Neuronal stem cell (in vitro differentiated cells): ENCODE results near the gene ADGRA1.

Experiments used
- DNase-seq: peaks from one replicate; pipeline ENCODE4 v3.0.0-alpha.2; 2013; ENCODE audit warnings: low spot score
- H2AFZ ChIP-seq: one replicate; pipeline ENCODE4 v1.6.1; 2013; ENCODE audit warnings: mild to moderate bottlenecking, low read length, inconsistent platforms
- H2AK5ac ChIP-seq: 2 replicates; pipeline ENCODE4 v1.6.1; 2013; ENCODE audit warnings: low read depth, mild to moderate bottlenecking, inconsistent platforms, low read length, moderate library complexity, mixed read lengths
- H2BK120ac ChIP-seq: 2 replicates; pipeline ENCODE4 v1.6.1; 2013; ENCODE audit warnings: low read depth, mild to moderate bottlenecking, inconsistent platforms, low read length, moderate library complexity, mixed read lengths
- H2BK12ac ChIP-seq: one replicate; pipeline ENCODE4 v1.6.1; 2013; ENCODE audit warnings: low read length, inconsistent platforms
- H2BK15ac ChIP-seq: 2 replicates; pipeline ENCODE4 v1.6.1; 2013; ENCODE audit warnings: mild to moderate bottlenecking, low read length, inconsistent platforms, mixed read lengths
- H2BK5ac ChIP-seq: one replicate; pipeline ENCODE4 v1.6.1; 2013; ENCODE audit warnings: inconsistent platforms, mild to moderate bottlenecking, low read length, moderate library complexity
- H3K14ac ChIP-seq: one replicate; pipeline ENCODE4 v1.6.1; 2013; ENCODE audit warnings: low read length, inconsistent platforms
- H3K18ac ChIP-seq: 2 replicates; pipeline ENCODE4 v1.6.1; 2013; ENCODE audit warnings: low read length, inconsistent platforms
- H3K23ac ChIP-seq: 2 replicates; pipeline ENCODE4 v1.6.1; 2013; ENCODE audit warnings: low read depth, mild to moderate bottlenecking, mixed read lengths, low read length, inconsistent platforms; ENCODE audit not compliant: poor library complexity
- H3K27ac ChIP-seq: replicated peaks from 3 replicates; pipeline ENCODE4 v1.5.1; 2013; ENCODE audit warnings: low read length, inconsistent platforms
- H3K27me3 ChIP-seq, 3 experiments: 2 replicates each; pipeline ENCODE4 v1.6.1; 2013; ENCODE audit warnings: low read length in 3 of 3, mild to moderate bottlenecking in 2 of 3, inconsistent platforms in 1 of 3, low read depth in 1 of 3, mixed read lengths in 1 of 3, moderate library complexity in 1 of 3; ENCODE audit not compliant: control insufficient read depth in 3 of 3, insufficient read depth in 3 of 3
- H3K36me3 ChIP-seq, 2 donors: replicated peaks in 1 of 2; 2 replicates each; pipeline ENCODE4 v1.6.1; 2013; ENCODE audit warnings: low read length in 2 of 2; ENCODE audit not compliant: control insufficient read depth in 2 of 2, insufficient read depth in 2 of 2
- H3K4ac ChIP-seq: 2 replicates; pipeline ENCODE4 v1.6.1; 2013; ENCODE audit warnings: inconsistent platforms, mild to moderate bottlenecking, low read length, moderate library complexity
- H3K4me1 ChIP-seq, 2 donors: 1 replicate in 1 of 2; 2 replicates in 1 of 2; pipeline ENCODE4 v1.6.1; 2013; ENCODE audit warnings: low read length in 2 of 2, low read depth in 1 of 2; ENCODE audit not compliant: control insufficient read depth in 2 of 2, insufficient read depth in 1 of 2
- H3K4me2 ChIP-seq: one replicate; pipeline ENCODE4 v1.6.1; 2013; ENCODE audit warnings: mild to moderate bottlenecking, low read length, inconsistent platforms; ENCODE audit not compliant: insufficient read depth, poor library complexity, severe bottlenecking
- H3K4me3 ChIP-seq, 2 donors: 2 replicates each; pipeline ENCODE4 v1.5.1; 2013; ENCODE audit warnings: low read length in 2 of 2, mild to moderate bottlenecking in 2 of 2, inconsistent platforms in 1 of 2, moderate library complexity in 1 of 2
- H3K79me1 ChIP-seq: one replicate; pipeline ENCODE4 v1.6.1; 2013; ENCODE audit warnings: low read depth, mild to moderate bottlenecking, inconsistent platforms, low read length, moderate library complexity
- H3K9ac ChIP-seq: one replicate; pipeline ENCODE4 v1.6.1; 2013; ENCODE audit warnings: mild to moderate bottlenecking, low read depth, low read length, inconsistent platforms; ENCODE audit not compliant: poor library complexity
- H3K9me3 ChIP-seq, 2 donors: replicated peaks in 1 of 2; 2 replicates each; pipeline versions ENCODE3 to v1.6.1; 2013; ENCODE audit warnings: low read length in 2 of 2, mild to moderate bottlenecking in 2 of 2, inconsistent platforms in 1 of 2, low read depth in 1 of 2, mixed read lengths in 1 of 2, moderate library complexity in 1 of 2; ENCODE audit not compliant: control insufficient read depth in 2 of 2, insufficient read depth in 1 of 2
- H4K8ac ChIP-seq: one replicate; pipeline ENCODE4 v1.6.1; 2013; ENCODE audit warnings: low read depth, mild to moderate bottlenecking, inconsistent platforms, low read length, moderate library complexity
- H4K91ac ChIP-seq: one replicate; pipeline ENCODE4 v1.6.1; 2013; ENCODE audit warnings: low read length, low read depth, mild to moderate bottlenecking, inconsistent platforms; ENCODE audit not compliant: poor library complexity
- WGBS, 2 donors: extraction: QIAGEN DNeasy Blood & Tissue Kit; methylation state at CpG; one replicate each; pipeline ENCODE4 v1.1.7; 2013; ENCODE audit warnings: missing lambda C conversion rate in 2 of 2, mixed read lengths in 1 of 2; ENCODE audit not compliant: insufficient read length in 2 of 2, insufficient replicate concordance in 1 of 2; ENCODE audit errors: extremely low coverage in 2 of 2; 5-methylcytosine and 5-hydroxymethylcytosine counted together

Gene ADGRA1

GRCh38 chr10:133178357-133179127 is 90.8 kb downstream of the ADGRA1 start:
- Histone ChIP-seq H3K4me3 (no peak overlapping the region), H3K4me1 (peaks cover 0 to 6% of the 10 kb centered on the region in 2 donors), H3K23ac (no peak overlapping the region), H3K14ac (no peak overlapping the region), H3K18ac (no peak overlapping the region), H4K91ac (no peak overlapping the region), H2AFZ (no peak overlapping the region), H3K27ac (no peak overlapping the region), H4K8ac (no peak overlapping the region), H2AK5ac (no peak overlapping the region), H3K4ac (no peak overlapping the region), H2BK120ac (no peak overlapping the region), H2BK15ac (no peak overlapping the region), H2BK12ac (no peak overlapping the region), H3K79me1 (no peaks in the 10 kb centered on the region), H3K9me3 (peaks cover 0 to 13% of the 10 kb centered on the region in 2 donors), H3K27me3 (peaks cover 0 to 3% (median 0%) of the 10 kb centered on the region in 3 experiments), H3K36me3 (peaks cover 0 to 9% of the 10 kb centered on the region in 2 donors), H3K4me2 (no peak overlapping the region), H2BK5ac (peak overlapping the region; percentile 61), H3K9ac (no peak overlapping the region)
- DNase-seq, result no peak
- WGBS, 2 donors, result no CpG with 5 or more reads among the region's 29 CpGs

GRCh38 chr10:133179128-133179520 is 91.4 kb downstream of the ADGRA1 start:
- Histone ChIP-seq H3K27ac (no peak overlapping the region), H2BK120ac (no peak overlapping the region), H2BK5ac (no peak overlapping the region), H2AFZ (no peak overlapping the region), H3K79me1 (no peaks in the 10 kb centered on the region), H3K4me2 (no peak overlapping the region), H3K36me3 (peaks cover 0 to 13% of the 10 kb centered on the region in 2 donors), H3K9me3 (peaks cover 0 to 16% of the 10 kb centered on the region in 2 donors), H2BK12ac (no peak overlapping the region), H3K9ac (no peak overlapping the region), H3K14ac (no peak overlapping the region), H3K18ac (no peak overlapping the region), H2BK15ac (no peak overlapping the region), H3K4me1 (peaks cover 0 to 6% of the 10 kb centered on the region in 2 donors), H3K4me3 (no peak overlapping the region), H4K91ac (no peak overlapping the region), H2AK5ac (no peak overlapping the region), H4K8ac (no peak overlapping the region), H3K4ac (no peak overlapping the region), H3K23ac (no peak overlapping the region), H3K27me3 (peaks cover 0 to 5% (median 0%) of the 10 kb centered on the region in 3 experiments)
- DNase-seq, result no peak
- no CpG with 5 or more reads among the region's 11 CpGs for WGBS, 2 donors

- no peak overlapping the region for H3K4ac ChIP-seq
- no CpG with 5 or more reads among the region's 26 CpGs for WGBS, 2 donors
- no peak for DNase-seq
Measured at GRCh38 chr10:133179651-133180050, 91.9 kb downstream of the ADGRA1 start.

GRCh38 chr10:133180192-133180964 is 92.7 kb downstream of the ADGRA1 start:
- DNase-seq, result no peak
- Histone ChIP-seq H3K36me3 (peaks cover 0 to 18% of the 10 kb centered on the region in 2 donors), H3K23ac (peak overlapping the region; percentile 95), H2BK5ac (no peak overlapping the region), H3K27ac (no peak overlapping the region), H3K9ac (no peak overlapping the region), H3K27me3 (peaks cover 0 to 5% (median 0%) of the 10 kb centered on the region in 3 experiments), H2BK12ac (no peak overlapping the region), H3K18ac (no peak overlapping the region), H3K4me3 (no peak overlapping the region), H2BK15ac (no peak overlapping the region), H3K4ac (no peak overlapping the region), H3K14ac (no peak overlapping the region), H2AK5ac (no peak overlapping the region), H3K4me2 (no peak overlapping the region), H3K9me3 (peaks cover 0 to 18% of the 10 kb centered on the region in 2 donors), H3K4me1 (peaks cover 0 to 7% of the 10 kb centered on the region in 2 donors), H2AFZ (no peak overlapping the region), H4K8ac (no peak overlapping the region), H2BK120ac (no peak overlapping the region), H4K91ac (no peak overlapping the region), H3K79me1 (peaks cover 5% of the 10 kb centered on the region)
- no CpG with 5 or more reads among the region's 33 CpGs for WGBS, 2 donors

More at GRCh38 chr10:133179651-133180050, 91.9 kb downstream of the ADGRA1 start:
- peaks cover 0 to 5% (median 0%) of the 10 kb centered on the region in 3 experiments for H3K27me3 ChIP-seq
- no peak overlapping the region for H2AFZ ChIP-seq
- H3K18ac ChIP-seq, result peak overlapping the region; percentile 36
- peak overlapping the region; percentile 41 for H2AK5ac ChIP-seq
- no peak overlapping the region for H3K27ac ChIP-seq
- no peak overlapping the region for H2BK12ac ChIP-seq
- no peak overlapping the region for H2BK5ac ChIP-seq
- H3K9ac ChIP-seq, result peak overlapping the region; percentile 34
- no peak overlapping the region for H4K8ac ChIP-seq
- no peak overlapping the region for H2BK120ac ChIP-seq
- peaks cover 0 to 18% of the 10 kb centered on the region in 2 donors for H3K36me3 ChIP-seq
- no peak overlapping the region for H3K4me2 ChIP-seq
- H3K9me3 ChIP-seq, result peaks cover 0 to 18% of the 10 kb centered on the region in 2 donors
- H2BK15ac ChIP-seq, result no peak overlapping the region
- peaks cover 0 to 6% of the 10 kb centered on the region in 2 donors for H3K4me1 ChIP-seq
- H3K4me3 ChIP-seq, result no peak overlapping the region
- H3K23ac ChIP-seq, result peak overlapping the region; percentile 81
- no peak overlapping the region for H4K91ac ChIP-seq
- H3K14ac ChIP-seq, result no peak overlapping the region
- H3K79me1 ChIP-seq, result peaks cover 2% of the 10 kb centered on the region
